Astrocyte (in vitro differentiated cells and primary cell): ENCODE measurements around the gene SPATA20. TPM values are rescaled to one million over a fixed set of nuclear protein-coding genes. Genes with fewer than 3 reads are reported as not detected.

Experiments
- DNase-seq: peaks from one replicate; pipeline ENCODE4 v3.0.0-alpha.2; 2010; ENCODE audit warnings: low read depth
- FAIRE-seq: peaks from 2 replicates; lab custom pipeline; 2011; peaks lifted over from hg19 to GRCh38; lab: Jason Lieb, UNC
- H2AFZ ChIP-seq: 2 replicates; pipeline ENCODE4 v1.6.0; 2012; ENCODE audit warnings: low read depth, low read length, inconsistent platforms
- H3K27ac ChIP-seq: 2 replicates; pipeline ENCODE4 v1.5.1; 2011; ENCODE audit warnings: low read depth, low read length, inconsistent platforms
- H3K27me3 ChIP-seq: 2 replicates; pipeline ENCODE4 v1.6.0; 2011; ENCODE audit warnings: low read length, inconsistent platforms; ENCODE audit not compliant: insufficient read depth
- H3K36me3 ChIP-seq: 2 replicates; pipeline ENCODE4 v1.5.1; 2011; ENCODE audit warnings: low read length, inconsistent platforms; ENCODE audit not compliant: insufficient read depth
- H3K4me1 ChIP-seq: 2 replicates; pipeline ENCODE4 v1.5.1; 2011; ENCODE audit warnings: low read length, inconsistent platforms; ENCODE audit not compliant: insufficient read depth
- H3K4me2 ChIP-seq: 2 replicates; pipeline ENCODE4 v1.6.0; 2012; ENCODE audit warnings: low read length, inconsistent platforms
- H3K4me3 ChIP-seq: 2 replicates; pipeline ENCODE4 v1.5.1; 2011; ENCODE audit warnings: low read depth, mild to moderate bottlenecking, low read length, inconsistent platforms; ENCODE audit not compliant: insufficient read depth
- H3K79me2 ChIP-seq: 2 replicates; pipeline ENCODE4 v1.6.0; 2012; ENCODE audit warnings: mild to moderate bottlenecking, low read length, inconsistent platforms; ENCODE audit not compliant: insufficient read depth
- H3K9ac ChIP-seq: 2 replicates; pipeline ENCODE4 v1.6.0; 2012; ENCODE audit warnings: mild to moderate bottlenecking, low read length, inconsistent platforms
- H3K9me3 ChIP-seq: 2 replicates; pipeline ENCODE4 v1.5.1; 2012; ENCODE audit warnings: low read depth, mild to moderate bottlenecking, low read length, inconsistent platforms; ENCODE audit not compliant: insufficient read depth
- H4K20me1 ChIP-seq: 2 replicates; pipeline ENCODE4 v1.6.0; 2012; ENCODE audit warnings: low read length, inconsistent platforms; ENCODE audit not compliant: insufficient read depth
- H3K27ac Mint-ChIP-seq: one replicate; pipeline ENCODE4 v1.8.0; 2021; ENCODE audit warnings: mild to moderate bottlenecking, mixed read lengths; ENCODE audit not compliant: unreplicated experiment
- H3K27me3 Mint-ChIP-seq: one replicate; pipeline ENCODE4 v1.8.0; 2021; ENCODE audit warnings: low read depth, mixed read lengths; ENCODE audit not compliant: unreplicated experiment
- H3K36me3 Mint-ChIP-seq: one replicate; pipeline ENCODE4 v1.8.0; 2021; ENCODE audit warnings: low read depth, mixed read lengths; ENCODE audit not compliant: unreplicated experiment
- H3K4me1 Mint-ChIP-seq: one replicate; pipeline ENCODE4 v1.8.0; 2021; ENCODE audit warnings: low read depth, mixed read lengths; ENCODE audit not compliant: unreplicated experiment
- H3K4me3 Mint-ChIP-seq: one replicate; pipeline ENCODE4 v1.8.0; 2021; ENCODE audit warnings: mild to moderate bottlenecking, moderate library complexity, mixed read lengths; ENCODE audit not compliant: unreplicated experiment
- H3K9me3 Mint-ChIP-seq: one replicate; pipeline ENCODE4 v1.8.0; 2021; ENCODE audit warnings: mild to moderate bottlenecking, mixed read lengths; ENCODE audit not compliant: unreplicated experiment
- CTCF ChIP-seq: IDR thresholded peaks from 2 replicates; pipeline ENCODE4 v1.5.1; 2011; ENCODE audit warnings: low read depth, mild to moderate bottlenecking, inconsistent platforms, low read length, moderate library complexity; ENCODE audit not compliant: insufficient read depth
- EZH2 ChIP-seq: IDR thresholded peaks from 2 replicates; pipeline ENCODE4 v1.6.1; 2012; ENCODE audit warnings: mild to moderate bottlenecking, low read length, inconsistent platforms; ENCODE audit not compliant: insufficient read depth
- total RNA-seq: library from RNA; stranded (reverse); gene quantifications from 2 replicates; pipeline ENCODE4 v1.2.1, GENCODE V29; 2021

The SPATA20 gene
- total RNA-seq, 1 donor from 2014 or later = 32.0 TPM

GRCh38 chr17:50603340-50603739 is 56.4 kb downstream of the SPATA20 start:
- Histone ChIP-seq H3K4me2 (no peak overlapping the region), H3K27me3 (no peaks in the 10 kb centered on the region), H2AFZ (no peak overlapping the region), H3K9me3 (no peaks in the 10 kb centered on the region), H4K20me1 (no peaks in the 10 kb centered on the region), H3K4me1 (peaks cover 8% of the 10 kb centered on the region), H3K36me3 (no peaks in the 10 kb centered on the region), H3K79me2 (no peaks in the 10 kb centered on the region), H3K4me3 (no peak overlapping the region), H3K9ac (no peak overlapping the region), H3K27ac (no peak overlapping the region)
- no peaks in the 10 kb centered on the region for H3K9me3 Mint-ChIP-seq
- H3K36me3 Mint-ChIP-seq = no peaks in the 10 kb centered on the region
- no peak for TF ChIP-seq CTCF
- no peak for DNase-seq
- FAIRE-seq = no peak
- no peak overlapping the region for H3K27ac Mint-ChIP-seq
- peaks cover 8% of the 10 kb centered on the region for H3K4me1 Mint-ChIP-seq
- H3K27me3 Mint-ChIP-seq = peaks cover 48% of the 10 kb centered on the region
- H3K4me3 Mint-ChIP-seq = no peak overlapping the region

- no peaks in the 10 kb centered on the region for H3K79me2 ChIP-seq
- DNase-seq (peak; percentile 56), FAIRE-seq (no peak)
- no peak overlapping the region for H3K4me3 ChIP-seq
- no peaks in the 10 kb centered on the region for H3K27me3 ChIP-seq
- H3K4me1 Mint-ChIP-seq = peaks cover 8% of the 10 kb centered on the region
- no peak overlapping the region for H3K9ac ChIP-seq
- H3K27ac Mint-ChIP-seq = no peak overlapping the region
- no peaks in the 10 kb centered on the region for H4K20me1 ChIP-seq
- H3K9me3 Mint-ChIP-seq = no peaks in the 10 kb centered on the region
- H3K4me3 Mint-ChIP-seq = no peak overlapping the region
- no peak overlapping the region for H3K27ac ChIP-seq
- H3K27me3 Mint-ChIP-seq = peaks cover 49% of the 10 kb centered on the region
- H3K9me3 ChIP-seq = no peaks in the 10 kb centered on the region
- H3K36me3 ChIP-seq = no peaks in the 10 kb centered on the region
- H3K4me1 ChIP-seq = peaks cover 8% of the 10 kb centered on the region
- H3K4me2 ChIP-seq = peak overlapping the region; percentile 62
- H2AFZ ChIP-seq = peak overlapping the region; percentile 60
- H3K36me3 Mint-ChIP-seq = no peaks in the 10 kb centered on the region
- TF ChIP-seq CTCF (no peak), EZH2 (no peak)
These were observed 57.5 kb downstream of the SPATA20 start for GRCh38 chr17:50604513-50604912.

GRCh38 chr17:50605429-50605828 is 58.5 kb downstream of the SPATA20 start:
- Histone ChIP-seq H3K4me1 (peaks cover 8% of the 10 kb centered on the region), H3K36me3 (no peaks in the 10 kb centered on the region), H3K4me3 (no peak overlapping the region), H3K9ac (no peak overlapping the region), H4K20me1 (no peaks in the 10 kb centered on the region), H3K27ac (no peak overlapping the region), H3K4me2 (no peak overlapping the region), H3K9me3 (no peaks in the 10 kb centered on the region), H3K27me3 (no peaks in the 10 kb centered on the region), H3K79me2 (no peaks in the 10 kb centered on the region), H2AFZ (no peak overlapping the region)
- no peaks in the 10 kb centered on the region for H3K9me3 Mint-ChIP-seq
- no peak overlapping the region for H3K4me3 Mint-ChIP-seq
- FAIRE-seq (no peak), DNase-seq (peak; percentile 36)
- peaks cover 9% of the 10 kb centered on the region for H3K4me1 Mint-ChIP-seq
- TF ChIP-seq CTCF (no peak), EZH2 (no peak)
- no peaks in the 10 kb centered on the region for H3K36me3 Mint-ChIP-seq
- H3K27ac Mint-ChIP-seq = no peak overlapping the region
- H3K27me3 Mint-ChIP-seq = peaks cover 51% of the 10 kb centered on the region

Other genes with a start within 250 kb of the SPATA20 start
- 41.0 and 47.3 TPM in 2 replicates for gene XYLT2, start 201.0 kb upstream of the SPATA20 start, total RNA-seq
- 57.3 and 60.3 TPM in 2 replicates for gene MRPL27, start 174.0 kb upstream of the SPATA20 start, total RNA-seq
- 3.0 and 3.1 TPM in 2 replicates for gene EME1, start 173.9 kb upstream of the SPATA20 start, total RNA-seq
- gene LRRC59, start 149.7 kb upstream of the SPATA20 start, total RNA-seq = 180 and 185 TPM in 2 replicates
- 28.3 and 43.3 TPM in 2 replicates for gene ACSF2, start 121.0 kb upstream of the SPATA20 start, total RNA-seq
- gene CHAD, start 78.3 kb upstream of the SPATA20 start, total RNA-seq = not detected in 2 replicates
- 18.8 and 21.6 TPM in 2 replicates for gene RSAD1, start 68.3 kb upstream of the SPATA20 start, total RNA-seq
- 0.99 and 1.4 TPM in 2 replicates for gene MYCBPAP, start 38.7 kb upstream of the SPATA20 start, total RNA-seq
- 0.24 and 1.7 TPM in 2 replicates for gene EPN3, start 14.4 kb upstream of the SPATA20 start, total RNA-seq
- gene CACNA1G, start 13.5 kb downstream of the SPATA20 start, total RNA-seq = 0.27 and 0.36 TPM in 2 replicates
- gene ABCC3, start 87.7 kb downstream of the SPATA20 start, total RNA-seq = 0.41 and 0.55 TPM in 2 replicates
- 37.0 and 38.3 TPM in 2 replicates for gene ANKRD40, start 160.7 kb downstream of the SPATA20 start, total RNA-seq
- 85.1 and 93.0 TPM in 2 replicates for gene LUC7L3, start 172.4 kb downstream of the SPATA20 start, total RNA-seq
- gene ANKRD40CL, start 220.3 kb downstream of the SPATA20 start, total RNA-seq = not detected in 2 replicates